Activated CD4-positive, alpha-beta T cell treated with anti-CD3 and anti-CD28 coated beads, Interleukin-2, amount 50 U/mL, for 1 hour (primary cell): ENCODE data around the gene VPS18.
A peak's percentile ranks its signal among the peaks of the same experiment; 100 is the strongest.

Experiments used
- DNase-seq: peaks from one replicate; pipeline ENCODE4 v3.0.0-alpha.2; 2020

The VPS18 gene

GRCh38 chr15:40871749-40872617 is 22.3 kb upstream of the VPS18 start:
- no peak for DNase-seq

- no peak for DNase-seq
Measured at GRCh38 chr15:40872791-40873693, 21.2 kb upstream of the VPS18 start.

- DNase-seq: peak; percentile 43
Measured at GRCh38 chr15:40873694-40874561, 20.3 kb upstream of the VPS18 start, which contains the start of gene RHOV. TSS of gene RHOV (minus strand) at chr15:40874234. CDS start at chr15:40874139, 95 bp downstream.

GRCh38 chr15:40875991-40876730 is 18.1 kb upstream of the VPS18 start:
- no peak for DNase-seq

- no peak for DNase-seq
Measured at GRCh38 chr15:40877694-40878093, 16.6 kb upstream of the VPS18 start.

GRCh38 chr15:40878785-40879184 is 15.5 kb upstream of the VPS18 start:
- DNase-seq: no peak

- DNase-seq: no peak
Measured at GRCh38 chr15:40879609-40880008, 14.6 kb upstream of the VPS18 start.

GRCh38 chr15:40881351-40881750 is 12.9 kb upstream of the VPS18 start:
- DNase-seq: no peak

GRCh38 chr15:40886586-40886985 is 7.7 kb upstream of the VPS18 start:
- DNase-seq: no peak

GRCh38 chr15:40889112-40889511 is 5.1 kb upstream of the VPS18 start:
- no peak for DNase-seq

- DNase-seq: no peak
Measured at GRCh38 chr15:40891138-40891537, 3.1 kb upstream of the VPS18 start.

GRCh38 chr15:40891810-40892446 is 2.3 kb upstream of the VPS18 start:
- DNase-seq: no peak

GRCh38 chr15:40892447-40893012 is 1.7 kb upstream of the VPS18 start:
- DNase-seq: no peak

- no peak for DNase-seq
Measured at GRCh38 chr15:40893019-40893670, 1.1 kb upstream of the VPS18 start.

GRCh38 chr15:40894681-40895448 is 615 bp downstream of the VPS18 start:
- DNase-seq: peak; percentile 58

- no peak for DNase-seq
Measured at GRCh38 chr15:40899536-40900207, 5.4 kb downstream of the VPS18 start.

- no peak for DNase-seq
Measured at GRCh38 chr15:40900256-40901052, 6.2 kb downstream of the VPS18 start.

- no peak for DNase-seq
Measured at GRCh38 chr15:40901053-40901443, 6.8 kb downstream of the VPS18 start.
